ENCODE data around the gene GCSH. TPM values are rescaled to one million over a fixed set of nuclear protein-coding genes. Genes with fewer than 3 reads are reported as not detected.

GCSH gene
- total and polyA plus RNA-seq, 2 of the 13 experiments (the other 11 are each of a cell fraction or from before 2014, with no cell fraction given) = 35.9 to 103 TPM

DNA sequence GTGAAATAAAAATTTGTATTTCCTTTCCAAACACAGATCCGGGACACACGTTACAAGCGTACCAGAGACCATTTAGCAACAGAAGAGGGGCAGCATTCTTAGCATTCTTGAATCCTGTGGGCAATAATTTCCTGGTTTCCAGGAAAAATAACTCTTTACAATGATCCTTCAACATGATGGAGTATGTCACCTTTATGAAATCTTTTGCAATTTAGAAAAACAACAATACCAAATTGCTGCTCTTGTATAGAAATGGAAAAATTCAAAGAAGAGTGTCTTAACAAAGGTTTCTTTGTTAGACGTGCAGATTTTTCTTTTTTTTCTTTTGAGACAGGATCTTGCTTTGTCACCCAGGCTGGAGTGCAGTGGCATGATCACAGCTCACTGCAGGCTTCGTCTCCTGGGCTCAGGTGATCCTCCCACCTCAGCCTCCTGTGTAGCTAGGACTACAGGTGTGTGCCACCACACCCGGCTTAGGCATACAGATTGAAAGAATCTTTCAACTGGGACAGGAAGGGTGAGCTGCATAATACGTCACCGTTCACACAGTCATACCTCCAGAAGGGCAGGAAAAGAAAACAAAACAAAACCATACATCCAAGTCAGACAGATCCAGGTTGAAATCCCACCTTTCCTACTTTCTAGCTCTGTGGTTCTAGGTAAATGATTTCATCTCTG, 10.8 kb upstream of the GCSH start (continued):
- TF ChIP-seq, protein P1, sequence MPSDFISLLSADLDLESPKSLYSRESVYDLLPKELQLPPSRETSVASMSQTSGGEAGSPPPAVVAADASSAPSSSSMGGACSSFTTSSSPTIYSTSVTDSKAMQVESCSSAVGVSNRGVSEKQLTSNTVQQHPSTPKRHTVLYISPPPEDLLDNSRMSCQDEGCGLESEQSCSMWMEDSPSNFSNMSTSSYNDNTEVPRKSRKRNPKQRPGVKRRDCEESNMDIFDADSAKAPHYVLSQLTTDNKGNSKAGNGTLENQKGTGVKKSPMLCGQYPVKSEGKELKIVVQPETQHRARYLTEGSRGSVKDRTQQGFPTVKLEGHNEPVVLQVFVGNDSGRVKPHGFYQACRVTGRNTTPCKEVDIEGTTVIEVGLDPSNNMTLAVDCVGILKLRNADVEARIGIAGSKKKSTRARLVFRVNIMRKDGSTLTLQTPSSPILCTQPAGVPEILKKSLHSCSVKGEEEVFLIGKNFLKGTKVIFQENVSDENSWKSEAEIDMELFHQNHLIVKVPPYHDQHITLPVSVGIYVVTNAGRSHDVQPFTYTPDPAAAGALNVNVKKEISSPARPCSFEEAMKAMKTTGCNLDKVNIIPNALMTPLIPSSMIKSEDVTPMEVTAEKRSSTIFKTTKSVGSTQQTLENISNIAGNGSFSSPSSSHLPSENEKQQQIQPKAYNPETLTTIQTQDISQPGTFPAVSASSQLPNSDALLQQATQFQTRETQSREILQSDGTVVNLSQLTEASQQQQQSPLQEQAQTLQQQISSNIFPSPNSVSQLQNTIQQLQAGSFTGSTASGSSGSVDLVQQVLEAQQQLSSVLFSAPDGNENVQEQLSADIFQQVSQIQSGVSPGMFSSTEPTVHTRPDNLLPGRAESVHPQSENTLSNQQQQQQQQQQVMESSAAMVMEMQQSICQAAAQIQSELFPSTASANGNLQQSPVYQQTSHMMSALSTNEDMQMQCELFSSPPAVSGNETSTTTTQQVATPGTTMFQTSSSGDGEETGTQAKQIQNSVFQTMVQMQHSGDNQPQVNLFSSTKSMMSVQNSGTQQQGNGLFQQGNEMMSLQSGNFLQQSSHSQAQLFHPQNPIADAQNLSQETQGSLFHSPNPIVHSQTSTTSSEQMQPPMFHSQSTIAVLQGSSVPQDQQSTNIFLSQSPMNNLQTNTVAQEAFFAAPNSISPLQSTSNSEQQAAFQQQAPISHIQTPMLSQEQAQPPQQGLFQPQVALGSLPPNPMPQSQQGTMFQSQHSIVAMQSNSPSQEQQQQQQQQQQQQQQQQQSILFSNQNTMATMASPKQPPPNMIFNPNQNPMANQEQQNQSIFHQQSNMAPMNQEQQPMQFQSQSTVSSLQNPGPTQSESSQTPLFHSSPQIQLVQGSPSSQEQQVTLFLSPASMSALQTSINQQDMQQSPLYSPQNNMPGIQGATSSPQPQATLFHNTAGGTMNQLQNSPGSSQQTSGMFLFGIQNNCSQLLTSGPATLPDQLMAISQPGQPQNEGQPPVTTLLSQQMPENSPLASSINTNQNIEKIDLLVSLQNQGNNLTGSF (CRISPR knock-in tag; IDR thresholded peaks at IDR 0.05) = no peak
- no peak for TF ChIP-seq MAFF (IDR thresholded peaks at IDR 0.05; ENCODE audit: low read depth, low read length)
- no peak for TF ChIP-seq FOXK2 (IDR thresholded peaks at IDR 0.05)
- TF ChIP-seq, protein P2, sequence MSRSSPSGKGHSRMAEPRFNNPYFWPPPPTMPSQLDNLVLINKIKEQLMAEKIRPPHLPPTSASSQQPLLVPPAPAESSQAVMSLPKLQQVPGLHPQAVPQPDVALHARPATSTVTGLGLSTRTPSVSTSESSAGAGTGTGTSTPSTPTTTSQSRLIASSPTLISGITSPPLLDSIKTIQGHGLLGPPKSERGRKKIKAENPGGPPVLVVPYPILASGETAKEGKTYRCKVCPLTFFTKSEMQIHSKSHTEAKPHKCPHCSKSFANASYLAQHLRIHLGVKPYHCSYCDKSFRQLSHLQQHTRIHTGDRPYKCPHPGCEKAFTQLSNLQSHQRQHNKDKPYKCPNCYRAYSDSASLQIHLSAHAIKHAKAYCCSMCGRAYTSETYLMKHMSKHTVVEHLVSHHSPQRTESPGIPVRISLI (CRISPR knock-in tag; IDR thresholded peaks at IDR 0.05; ENCODE audit: borderline replicate concordance) = 0 out of 2 replicates have a peak, but pooled peaks have one; percentile 29
- no peak for TF ChIP-seq ZNF619 (CRISPR knock-in tag; IDR thresholded peaks at IDR 0.05)
- TF ChIP-seq ZNF562 (CRISPR knock-in tag; IDR thresholded peaks at IDR 0.05; ENCODE audit: borderline replicate concordance) = no peak
- TF ChIP-seq, protein P3, sequence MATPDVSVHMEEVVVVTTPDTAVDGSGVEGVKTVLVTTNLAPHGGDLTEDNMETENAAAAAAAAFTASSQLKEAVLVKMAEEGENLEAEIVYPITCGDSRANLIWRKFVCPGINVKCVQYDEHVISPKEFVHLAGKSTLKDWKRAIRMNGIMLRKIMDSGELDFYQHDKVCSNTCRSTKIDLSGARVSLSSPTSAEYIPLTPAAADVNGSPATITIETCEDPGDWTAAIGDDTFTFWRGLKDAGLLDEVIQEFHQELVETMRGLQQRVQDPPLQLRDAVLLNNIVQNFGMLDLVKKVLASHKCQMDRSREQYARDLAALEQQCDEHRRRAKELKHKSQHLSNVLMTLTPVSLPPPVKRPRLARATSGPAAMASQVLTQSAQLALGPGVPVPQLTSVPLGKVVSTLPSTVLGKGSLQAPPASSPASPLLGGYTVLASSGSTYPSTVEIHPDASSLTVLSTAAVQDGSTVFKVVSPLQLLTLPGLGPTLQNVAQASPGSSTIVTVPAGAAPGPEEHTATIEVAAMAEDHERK (CRISPR knock-in tag; IDR thresholded peaks at IDR 0.05; ENCODE audit: low read depth) = no peak
- TF ChIP-seq ARNTL (CRISPR knock-in tag; IDR thresholded peaks at IDR 0.05) = no peak
- TF ChIP-seq ZNF567 (CRISPR knock-in tag; IDR thresholded peaks at IDR 0.05; ENCODE audit: borderline replicate concordance) = no peak
- TF ChIP-seq, protein P4, sequence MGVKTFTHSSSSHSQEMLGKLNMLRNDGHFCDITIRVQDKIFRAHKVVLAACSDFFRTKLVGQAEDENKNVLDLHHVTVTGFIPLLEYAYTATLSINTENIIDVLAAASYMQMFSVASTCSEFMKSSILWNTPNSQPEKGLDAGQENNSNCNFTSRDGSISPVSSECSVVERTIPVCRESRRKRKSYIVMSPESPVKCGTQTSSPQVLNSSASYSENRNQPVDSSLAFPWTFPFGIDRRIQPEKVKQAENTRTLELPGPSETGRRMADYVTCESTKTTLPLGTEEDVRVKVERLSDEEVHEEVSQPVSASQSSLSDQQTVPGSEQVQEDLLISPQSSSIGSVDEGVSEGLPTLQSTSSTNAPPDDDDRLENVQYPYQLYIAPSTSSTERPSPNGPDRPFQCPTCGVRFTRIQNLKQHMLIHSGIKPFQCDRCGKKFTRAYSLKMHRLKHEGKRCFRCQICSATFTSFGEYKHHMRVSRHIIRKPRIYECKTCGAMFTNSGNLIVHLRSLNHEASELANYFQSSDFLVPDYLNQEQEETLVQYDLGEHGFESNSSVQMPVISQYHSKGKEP (CRISPR knock-in tag; IDR thresholded peaks at IDR 0.05) = no peak
- TF ChIP-seq MAZ (IDR thresholded peaks at IDR 0.05; ENCODE audit: borderline replicate concordance, low read depth, low read length) = no peak
- no peak for TF ChIP-seq MAZ (CRISPR knock-in tag; IDR thresholded peaks at IDR 0.05; ENCODE audit: low read depth)
- no peak for TF ChIP-seq CC2D1A (CRISPR knock-in tag; IDR thresholded peaks at IDR 0.05)
- TF ChIP-seq CHD2 (IDR thresholded peaks at IDR 0.05; ENCODE audit: low read depth, low read length) = no peak
- TF ChIP-seq, protein P5, sequence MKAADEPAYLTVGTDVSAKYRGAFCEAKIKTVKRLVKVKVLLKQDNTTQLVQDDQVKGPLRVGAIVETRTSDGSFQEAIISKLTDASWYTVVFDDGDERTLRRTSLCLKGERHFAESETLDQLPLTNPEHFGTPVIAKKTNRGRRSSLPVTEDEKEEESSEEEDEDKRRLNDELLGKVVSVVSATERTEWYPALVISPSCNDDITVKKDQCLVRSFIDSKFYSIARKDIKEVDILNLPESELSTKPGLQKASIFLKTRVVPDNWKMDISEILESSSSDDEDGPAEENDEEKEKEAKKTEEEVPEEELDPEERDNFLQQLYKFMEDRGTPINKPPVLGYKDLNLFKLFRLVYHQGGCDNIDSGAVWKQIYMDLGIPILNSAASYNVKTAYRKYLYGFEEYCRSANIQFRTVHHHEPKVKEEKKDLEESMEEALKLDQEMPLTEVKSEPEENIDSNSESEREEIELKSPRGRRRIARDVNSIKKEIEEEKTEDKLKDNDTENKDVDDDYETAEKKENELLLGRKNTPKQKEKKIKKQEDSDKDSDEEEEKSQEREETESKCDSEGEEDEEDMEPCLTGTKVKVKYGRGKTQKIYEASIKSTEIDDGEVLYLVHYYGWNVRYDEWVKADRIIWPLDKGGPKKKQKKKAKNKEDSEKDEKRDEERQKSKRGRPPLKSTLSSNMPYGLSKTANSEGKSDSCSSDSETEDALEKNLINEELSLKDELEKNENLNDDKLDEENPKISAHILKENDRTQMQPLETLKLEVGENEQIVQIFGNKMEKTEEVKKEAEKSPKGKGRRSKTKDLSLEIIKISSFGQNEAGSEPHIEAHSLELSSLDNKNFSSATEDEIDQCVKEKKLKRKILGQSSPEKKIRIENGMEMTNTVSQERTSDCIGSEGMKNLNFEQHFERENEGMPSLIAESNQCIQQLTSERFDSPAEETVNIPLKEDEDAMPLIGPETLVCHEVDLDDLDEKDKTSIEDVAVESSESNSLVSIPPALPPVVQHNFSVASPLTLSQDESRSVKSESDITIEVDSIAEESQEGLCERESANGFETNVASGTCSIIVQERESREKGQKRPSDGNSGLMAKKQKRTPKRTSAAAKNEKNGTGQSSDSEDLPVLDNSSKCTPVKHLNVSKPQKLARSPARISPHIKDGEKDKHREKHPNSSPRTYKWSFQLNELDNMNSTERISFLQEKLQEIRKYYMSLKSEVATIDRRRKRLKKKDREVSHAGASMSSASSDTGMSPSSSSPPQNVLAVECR (CRISPR knock-in tag; IDR thresholded peaks at IDR 0.05; ENCODE audit: borderline replicate concordance) = peak; percentile 39; the same call in 1 of the 2 replicates
